ENCODE results near the gene MEN1.
A peak's percentile ranks its signal among the peaks of the same experiment; 100 is the strongest.

The MEN1 gene

DNA sequence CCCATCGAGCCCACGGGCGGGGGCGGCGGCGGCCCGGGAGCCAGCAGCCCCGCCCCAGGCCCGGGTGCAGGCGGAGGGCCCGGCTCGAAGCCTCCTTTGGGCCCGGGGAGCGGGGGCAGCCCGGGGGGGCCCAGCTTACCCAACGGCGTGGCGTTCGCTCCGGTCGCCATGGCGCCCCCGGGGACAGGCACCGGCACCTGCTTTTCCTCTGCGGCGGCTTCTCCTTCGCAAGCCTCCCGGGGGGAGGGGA lies 32.2 kb downstream of the MEN1 start:
- DNase-seq: no peak

GRCh38 chr11:64777449-64778222 lies 32.7 kb downstream of the MEN1 start:
- peak; percentile 90 for DNase-seq

DNA sequence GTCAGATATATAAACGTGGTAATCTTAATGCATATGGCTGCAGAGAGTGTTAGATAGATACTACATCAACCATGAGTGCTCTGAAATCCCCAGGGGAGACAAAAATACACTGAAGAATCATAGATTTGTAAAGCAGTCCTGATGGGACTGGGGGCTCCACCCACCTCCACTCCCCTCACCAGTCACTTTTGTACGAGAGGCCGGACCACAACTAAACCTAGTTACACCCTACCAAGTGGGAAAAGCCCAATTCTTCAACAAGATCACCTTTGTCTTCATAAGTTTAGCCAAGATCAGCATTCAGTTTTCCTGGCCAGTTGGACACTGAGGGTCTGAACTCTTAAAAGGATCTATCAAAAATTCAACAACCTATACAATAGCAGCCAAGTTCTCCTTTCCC lies 33.5 kb downstream of the MEN1 start:
- DNase-seq: no peak

- no peak for DNase-seq
Observed at GRCh38 chr11:64776425-64776824, 33.9 kb downstream of the MEN1 start.

DNA sequence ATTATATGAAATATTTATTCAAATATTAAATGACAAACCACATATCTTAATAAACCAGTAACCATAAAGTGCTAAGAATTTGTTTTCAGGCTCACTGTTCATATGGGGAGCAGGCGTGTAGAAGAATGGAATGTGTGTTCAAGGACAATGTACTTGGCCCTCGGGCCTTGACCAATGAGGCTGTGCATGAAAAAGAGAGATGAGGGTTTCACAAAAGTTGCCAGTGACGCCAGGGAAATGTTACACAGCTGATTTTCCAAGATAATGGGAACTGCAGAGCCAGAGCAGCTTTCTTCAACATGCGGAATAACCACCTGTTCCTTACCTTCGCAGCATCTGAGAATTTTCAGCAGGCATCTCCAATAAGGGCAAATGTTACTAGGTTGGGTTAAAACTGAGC lies 36.2 kb downstream of the MEN1 start:
- DNase-seq: no peak

- no peak for DNase-seq
Observed at GRCh38 chr11:64772303-64773018, 37.9 kb downstream of the MEN1 start.

GRCh38 chr11:64771861-64772260 lies 38.5 kb downstream of the MEN1 start:
- no peak for DNase-seq

DNA sequence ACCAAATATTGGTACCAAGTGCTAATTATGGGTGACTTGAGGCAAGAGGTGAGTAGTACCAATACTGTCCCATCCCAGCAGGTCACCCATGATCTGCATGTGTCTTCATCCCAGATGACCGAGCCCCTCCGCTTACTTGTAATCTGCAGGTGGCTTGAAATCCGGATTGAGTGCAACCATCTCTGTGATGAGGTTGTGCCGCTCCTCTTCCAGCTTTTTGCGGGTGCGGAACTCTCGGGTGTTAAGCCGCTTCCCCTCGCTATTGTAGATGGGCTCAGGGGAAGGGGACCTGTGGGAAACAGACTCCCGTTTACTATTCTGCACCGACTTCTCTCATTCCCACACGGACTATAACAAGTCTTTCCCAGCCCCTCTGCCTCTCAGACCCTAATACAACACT lies 40.2 kb downstream of the MEN1 start:
- DNase-seq: no peak

GRCh38 chr11:64769283-64769682 lies 41.1 kb downstream of the MEN1 start:
- no peak for DNase-seq

DNA sequence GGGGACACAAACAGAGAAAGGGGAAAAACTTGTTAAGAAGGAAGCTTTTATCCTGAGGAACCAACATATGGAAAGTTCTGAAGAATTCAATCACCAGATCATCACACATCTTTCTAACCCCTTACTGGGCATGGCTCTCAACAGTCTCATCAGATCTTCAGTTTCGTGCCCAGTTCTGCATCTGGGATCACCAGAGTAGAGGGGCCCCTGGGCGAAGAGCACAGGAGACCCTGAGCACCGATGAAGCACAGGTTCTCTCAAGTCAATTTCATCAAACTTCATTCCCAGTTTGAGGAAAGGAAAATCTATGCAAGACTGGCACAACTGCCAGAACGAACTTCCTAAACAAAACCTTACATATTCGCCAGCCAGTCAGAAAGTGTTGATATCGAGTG lies 42.1 kb downstream of the MEN1 start:
- DNase-seq: no peak

GRCh38 chr11:64767344-64768299 lies 42.7 kb downstream of the MEN1 start:
- peak; percentile 90 for DNase-seq

DNA sequence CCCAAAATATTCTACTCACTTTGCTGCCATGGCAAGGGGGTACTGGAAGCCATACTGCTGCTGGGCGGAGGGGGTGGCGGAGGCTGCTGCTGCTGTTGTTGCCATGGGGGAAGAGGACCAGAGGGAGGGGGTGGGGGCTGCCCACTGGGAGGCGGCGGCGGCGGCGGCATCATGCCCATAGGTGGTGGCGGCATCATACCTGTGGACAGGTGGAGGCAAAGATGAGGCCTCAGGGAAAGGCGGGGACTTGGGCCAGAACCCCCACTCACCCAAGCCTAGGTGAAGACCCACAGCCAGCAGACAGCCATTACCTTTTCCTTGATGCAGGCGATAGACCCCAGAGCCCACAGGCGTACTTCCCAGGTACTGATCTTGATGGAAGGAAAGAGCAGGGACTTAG lies 43.5 kb downstream of the MEN1 start:
- DNase-seq: no peak

GRCh38 chr11:64765851-64766665 lies 44.3 kb downstream of the MEN1 start:
- no peak for DNase-seq

DNA sequence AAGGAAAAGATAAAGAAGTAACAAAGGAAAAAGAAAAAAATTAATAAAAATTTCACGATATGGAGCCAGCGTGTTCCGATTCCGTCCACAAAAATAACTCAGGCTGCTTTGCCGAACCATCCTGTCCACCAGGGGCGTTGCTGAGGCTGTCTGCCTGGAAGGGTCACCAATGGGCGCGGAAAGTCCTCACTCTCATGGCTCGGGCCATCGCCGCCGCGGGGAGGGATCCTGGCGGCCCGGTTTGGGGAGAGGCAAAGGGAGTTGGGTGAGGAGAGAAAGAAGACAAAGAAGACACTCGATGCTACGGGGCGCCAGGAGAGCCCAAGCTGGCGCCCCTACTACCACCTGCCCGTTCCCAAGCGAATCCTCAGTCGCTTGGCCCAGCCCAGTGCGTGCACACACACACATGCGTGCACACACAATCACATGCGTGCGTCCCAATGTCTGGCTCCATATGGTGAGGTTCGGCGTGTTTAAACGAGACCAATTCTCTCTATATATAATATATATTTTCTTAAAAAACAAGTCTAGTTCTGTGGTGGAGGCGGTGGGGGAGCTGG lies 45.0 kb downstream of the MEN1 start:
- DNase-seq: no peak

GRCh38 chr11:64764753-64765152 lies 45.6 kb downstream of the MEN1 start:
- no peak for DNase-seq

DNA sequence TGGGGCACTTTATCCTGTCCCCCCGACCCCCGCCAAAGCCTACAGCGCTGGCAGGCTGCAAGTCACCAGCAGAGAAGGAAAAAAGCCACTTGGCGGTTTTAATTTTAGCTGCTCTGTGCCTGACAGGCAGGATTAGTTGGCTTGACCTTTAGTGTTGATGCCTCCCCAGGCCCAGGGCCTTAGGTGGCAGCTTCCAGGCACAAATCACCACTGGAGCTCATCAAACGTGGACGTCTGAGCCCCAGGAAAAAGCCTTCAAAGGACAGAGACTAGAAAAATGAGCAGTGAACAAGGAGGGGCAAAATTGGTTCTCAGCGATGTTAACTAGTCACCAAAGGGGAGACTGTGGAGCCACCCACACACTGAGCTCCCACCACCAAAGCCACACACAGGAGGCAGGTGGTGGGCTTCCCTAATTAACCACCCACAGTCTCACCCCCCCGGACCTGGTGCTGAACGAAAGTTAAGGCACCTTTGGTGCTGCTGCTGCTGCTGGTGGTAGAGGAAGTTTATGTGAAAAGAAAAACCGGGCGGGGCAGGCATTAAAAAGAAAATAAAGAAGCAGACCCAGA lies 46.2 kb downstream of the MEN1 start:
- DNase-seq: peak; percentile 67

DNA sequence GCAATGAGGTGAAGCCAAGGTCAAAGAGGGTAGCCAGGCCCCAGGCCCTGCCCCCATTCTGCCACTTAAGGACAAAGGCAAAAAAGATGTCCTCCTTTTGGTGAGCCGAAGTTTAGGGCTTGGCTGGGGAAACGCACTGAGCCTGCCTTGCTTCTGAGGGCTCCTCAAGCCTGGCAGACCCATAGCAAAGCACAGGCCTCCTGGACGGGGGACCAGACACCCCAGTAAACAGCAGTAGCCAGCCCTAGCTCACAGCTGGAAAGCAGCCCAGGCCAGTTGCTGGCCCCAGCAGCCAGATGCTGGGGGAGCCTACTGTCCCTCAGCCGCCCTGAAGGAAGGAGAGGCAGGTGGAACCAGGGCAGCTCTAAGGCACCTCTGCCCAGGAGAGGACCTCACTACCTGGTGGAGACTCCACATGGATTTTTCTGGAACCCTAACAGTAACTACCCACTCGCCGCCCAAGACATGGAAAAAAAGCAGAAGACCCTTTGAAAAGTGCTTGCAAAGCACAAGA lies 46.8 kb downstream of the MEN1 start:
- peak; percentile 15 for DNase-seq

GRCh38 chr11:64762674-64763525 lies 47.5 kb downstream of the MEN1 start:
- DNase-seq: peak; percentile 53

- no peak for DNase-seq
Observed at GRCh38 chr11:64762277-64762673, 48.1 kb downstream of the MEN1 start.

DNA sequence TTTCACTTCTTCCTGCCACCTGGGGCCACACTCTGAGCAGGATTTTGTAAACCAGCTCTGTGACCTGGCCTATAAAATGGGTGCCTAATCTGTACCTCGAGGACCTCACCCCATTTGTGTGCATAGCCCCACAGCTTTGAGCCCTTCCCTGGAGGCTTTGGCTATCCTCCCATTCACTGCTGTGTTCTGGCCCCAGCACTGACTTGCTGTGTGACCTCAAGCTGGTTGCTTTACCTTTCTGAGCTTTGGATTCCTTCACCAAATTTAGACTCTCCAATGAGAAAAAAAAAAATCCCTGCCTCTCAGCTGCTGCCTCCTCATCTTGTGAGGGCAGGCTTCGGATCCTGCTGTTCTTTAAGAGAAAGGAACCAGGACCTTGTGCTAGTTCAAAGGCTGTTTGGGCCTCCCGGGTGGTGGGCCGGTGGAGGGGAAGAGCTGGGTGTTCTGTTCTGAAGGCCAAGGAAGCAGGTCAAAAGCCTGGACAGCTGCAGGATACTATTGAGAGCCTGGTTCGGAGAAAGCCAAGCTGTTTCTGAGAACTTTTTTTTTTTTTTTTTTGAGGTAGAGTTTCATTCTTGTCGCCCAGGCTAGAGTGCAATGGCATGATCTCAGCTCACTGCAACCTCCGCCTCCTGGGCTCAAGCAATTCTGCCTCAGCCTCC lies 49.5 kb downstream of the MEN1 start:
- peak; percentile 15 for DNase-seq

Measured in CD4-positive, alpha-beta T cell treated with Interleukin-6 for 4 hours (primary cell).